Activated naive CD8-positive, alpha-beta T cell (primary cell): Measurements from ENCODE around the gene U2AF2.

ENCODE experiments used
- H3K27ac Mint-ChIP-seq: one replicate; pipeline ENCODE4 v1.8.0; 2021; ENCODE audit warnings: mixed read lengths
- H3K27me3 Mint-ChIP-seq: one replicate; pipeline ENCODE4 v1.8.0; 2021; ENCODE audit warnings: mixed read lengths
- H3K36me3 Mint-ChIP-seq: one replicate; pipeline ENCODE4 v1.8.0; 2021; ENCODE audit warnings: mixed read lengths
- H3K4me1 Mint-ChIP-seq: one replicate; pipeline ENCODE4 v1.8.0; 2021; ENCODE audit warnings: low read depth, mixed read lengths
- H3K4me3 Mint-ChIP-seq: one replicate; pipeline ENCODE4 v1.8.0; 2021; ENCODE audit warnings: mild to moderate bottlenecking, mixed read lengths
- H3K9me3 Mint-ChIP-seq: one replicate; pipeline ENCODE4 v1.8.0; 2021; ENCODE audit warnings: low read depth, mixed read lengths

U2AF2 gene

GRCh38 chr19:55655648-55656040, 809 bp downstream of the U2AF2 start:
- H3K4me3 Mint-ChIP-seq, result peak overlapping the region; percentile 98
- H3K36me3 Mint-ChIP-seq, result peaks cover 13% of the 10 kb centered on the region
- H3K9me3 Mint-ChIP-seq, result no peaks in the 10 kb centered on the region
- H3K27me3 Mint-ChIP-seq, result no peaks in the 10 kb centered on the region
- H3K4me1 Mint-ChIP-seq, result peaks cover 23% of the 10 kb centered on the region
- H3K27ac Mint-ChIP-seq, result peak overlapping the region; percentile 99

- Mint-ChIP-seq H3K36me3 (peaks cover 13% of the 10 kb centered on the region), H3K9me3 (no peaks in the 10 kb centered on the region), H3K27ac (peak overlapping the region; percentile 99), H3K4me3 (peak overlapping the region; percentile 98), H3K27me3 (no peaks in the 10 kb centered on the region), H3K4me1 (peaks cover 21% of the 10 kb centered on the region)
Measured at GRCh38 chr19:55656552-55656951, 1.7 kb downstream of the U2AF2 start.

- H3K4me3 Mint-ChIP-seq, result peak overlapping the region; percentile 98
- H3K9me3 Mint-ChIP-seq, result no peaks in the 10 kb centered on the region
- no peaks in the 10 kb centered on the region for H3K27me3 Mint-ChIP-seq
- peaks cover 24% of the 10 kb centered on the region for H3K4me1 Mint-ChIP-seq
- H3K27ac Mint-ChIP-seq, result peak overlapping the region; percentile 99
- peaks cover 15% of the 10 kb centered on the region for H3K36me3 Mint-ChIP-seq
Measured at GRCh38 chr19:55656988-55657747, 2.3 kb downstream of the U2AF2 start.

GRCh38 chr19:55658846-55659459, 4.1 kb downstream of the U2AF2 start:
- Mint-ChIP-seq H3K27ac (no peak overlapping the region), H3K4me1 (peaks cover 36% of the 10 kb centered on the region), H3K9me3 (no peaks in the 10 kb centered on the region), H3K4me3 (peak overlapping the region; percentile 98), H3K27me3 (no peaks in the 10 kb centered on the region), H3K36me3 (peaks cover 15% of the 10 kb centered on the region)

- H3K4me3 Mint-ChIP-seq, result peak overlapping the region; percentile 64
- H3K27me3 Mint-ChIP-seq, result no peaks in the 10 kb centered on the region
- peak overlapping the region; percentile 22 for H3K27ac Mint-ChIP-seq
- peaks cover 36% of the 10 kb centered on the region for H3K4me1 Mint-ChIP-seq
- no peaks in the 10 kb centered on the region for H3K9me3 Mint-ChIP-seq
- H3K36me3 Mint-ChIP-seq, result peaks cover 15% of the 10 kb centered on the region
Measured at GRCh38 chr19:55659822-55660221, 5.0 kb downstream of the U2AF2 start.

- Mint-ChIP-seq H3K4me1 (peaks cover 36% of the 10 kb centered on the region), H3K9me3 (no peaks in the 10 kb centered on the region), H3K27me3 (no peaks in the 10 kb centered on the region), H3K27ac (peak overlapping the region; percentile 34), H3K36me3 (peaks cover 15% of the 10 kb centered on the region), H3K4me3 (peak overlapping the region; percentile 20)
Measured at GRCh38 chr19:55660404-55660803, 5.6 kb downstream of the U2AF2 start.

- H3K4me1 Mint-ChIP-seq, result peaks cover 39% of the 10 kb centered on the region
Measured at GRCh38 chr19:55660991-55661390, 6.2 kb downstream of the U2AF2 start.

GRCh38 chr19:55661826-55662225, 7.0 kb downstream of the U2AF2 start:
- Mint-ChIP-seq H3K4me1 (peaks cover 45% of the 10 kb centered on the region), H3K27me3 (no peaks in the 10 kb centered on the region), H3K4me3 (no peak overlapping the region), H3K36me3 (peaks cover 5% of the 10 kb centered on the region), H3K27ac (no peak overlapping the region), H3K9me3 (no peaks in the 10 kb centered on the region)

More at GRCh38 chr19:55660991-55661390, 6.2 kb downstream of the U2AF2 start:
- H3K4me3 Mint-ChIP-seq, result no peak overlapping the region
- H3K9me3 Mint-ChIP-seq, result no peaks in the 10 kb centered on the region
- no peaks in the 10 kb centered on the region for H3K27me3 Mint-ChIP-seq
- H3K27ac Mint-ChIP-seq, result no peak overlapping the region
- peaks cover 11% of the 10 kb centered on the region for H3K36me3 Mint-ChIP-seq

- H3K27ac Mint-ChIP-seq, result peak overlapping the region; percentile 50
- H3K9me3 Mint-ChIP-seq, result no peaks in the 10 kb centered on the region
- no peak overlapping the region for H3K4me3 Mint-ChIP-seq
- peaks cover 5% of the 10 kb centered on the region for H3K36me3 Mint-ChIP-seq
- peaks cover 35% of the 10 kb centered on the region for H3K4me1 Mint-ChIP-seq
- H3K27me3 Mint-ChIP-seq, result no peaks in the 10 kb centered on the region
Measured at GRCh38 chr19:55663846-55664536, 9.2 kb downstream of the U2AF2 start.

- Mint-ChIP-seq H3K36me3 (peaks cover 2% of the 10 kb centered on the region), H3K27me3 (no peaks in the 10 kb centered on the region), H3K4me1 (peaks cover 43% of the 10 kb centered on the region), H3K9me3 (no peaks in the 10 kb centered on the region), H3K4me3 (no peak overlapping the region), H3K27ac (no peak overlapping the region)
Measured at GRCh38 chr19:55666343-55667005, 11.6 kb downstream of the U2AF2 start.

- Mint-ChIP-seq H3K4me3 (no peak overlapping the region), H3K36me3 (peaks cover under 1% of the 10 kb centered on the region), H3K4me1 (peaks cover 42% of the 10 kb centered on the region)
Measured at GRCh38 chr19:55667006-55667381, 12.2 kb downstream of the U2AF2 start.

GRCh38 chr19:55667511-55667910, 12.7 kb downstream of the U2AF2 start:
- Mint-ChIP-seq H3K4me1 (peaks cover 43% of the 10 kb centered on the region), H3K27me3 (no peaks in the 10 kb centered on the region), H3K36me3 (no peaks in the 10 kb centered on the region), H3K4me3 (no peak overlapping the region), H3K9me3 (no peaks in the 10 kb centered on the region), H3K27ac (peak overlapping the region; percentile 16)

More at GRCh38 chr19:55667006-55667381, 12.2 kb downstream of the U2AF2 start:
- Mint-ChIP-seq H3K27me3 (no peaks in the 10 kb centered on the region), H3K27ac (no peak overlapping the region), H3K9me3 (no peaks in the 10 kb centered on the region)

GRCh38 chr19:55667958-55668357, 13.1 kb downstream of the U2AF2 start:
- H3K9me3 Mint-ChIP-seq, result no peaks in the 10 kb centered on the region
- H3K36me3 Mint-ChIP-seq, result no peaks in the 10 kb centered on the region
- no peaks in the 10 kb centered on the region for H3K27me3 Mint-ChIP-seq
- H3K4me1 Mint-ChIP-seq, result peaks cover 39% of the 10 kb centered on the region
- H3K4me3 Mint-ChIP-seq, result no peak overlapping the region
- H3K27ac Mint-ChIP-seq, result peak overlapping the region; percentile 16

GRCh38 chr19:55668603-55669348, 13.9 kb downstream of the U2AF2 start:
- Mint-ChIP-seq H3K27me3 (no peaks in the 10 kb centered on the region), H3K27ac (no peak overlapping the region), H3K9me3 (no peaks in the 10 kb centered on the region), H3K36me3 (no peaks in the 10 kb centered on the region), H3K4me3 (no peak overlapping the region), H3K4me1 (peaks cover 38% of the 10 kb centered on the region)
